OCI-LY7 (cell line): ENCODE data around the gene MAVS.

Experiments
- CTCF ChIP-seq: fragments of 200-600 bp; sonication (generic); conservative IDR thresholded peaks from 2 replicates; pipeline ENCODE4 v1.5.1; 2014; ENCODE audit warnings: mild to moderate bottlenecking, antibody characterized with exemption, low read length, moderate library complexity, mixed read lengths
- EZH2phosphoT487 ChIP-seq: fragments of 200-600 bp; sonication (generic); IDR thresholded peaks from 2 replicates; pipeline ENCODE4 v1.6.1; 2018; ENCODE audit warnings: low read depth, borderline replicate concordance, mild to moderate bottlenecking, mixed run types, antibody characterized with exemption, low read length, moderate library complexity, mixed read lengths

GRCh38 chr20:3803289-3803688 lies 43.3 kb upstream of the MAVS start:
- TF ChIP-seq CTCF (no peak), EZH2phosphoT487 (no peak)
